HepG2 (cell line): Measurements from ENCODE around the gene CREM. TPM values are rescaled to one million over a fixed set of nuclear protein-coding genes. Genes with fewer than 3 reads are reported as not detected.

Experiments
- ATAC-seq: fragments of 200-7000 bp; cut with Tn5 transposase; 3 replicates; pipeline ENCODE4 v1.9.1; 2020; ENCODE audit warnings: mild to moderate bottlenecking, moderate library complexity
- BruUV-seq: library from RNA; stranded (reverse); fragments of 400-500 nt; replicated peaks from 2 replicates; lab custom pipeline; 2021; lab: Mats Ljungman, UMichigan
- CTCF ChIA-PET: fragments of 300-600 bp; formaldehyde crosslinking; extraction: SDS; loops from one replicate; lab custom pipeline; 2021; ENCODE audit warnings: low total read pairs, inconsistent platforms, low intra/inter-chr PET ratio; lab: Yijun Ruan, JAX
- POLR2A ChIA-PET: fragments of 350-600 bp; sonication (Branson Sonifier 250); formaldehyde crosslinking; loops from one replicate; lab custom pipeline; 2020; ENCODE audit warnings: antibody characterized with exemption, inconsistent platforms; lab: Yijun Ruan, JAX
- DNase-seq: peaks from one replicate; pipeline ENCODE4 v3.0.0-alpha.2; 2015; ENCODE audit warnings: low spot score
- FAIRE-seq: peaks from 3 replicates; lab custom pipeline; 2011; peaks lifted over from hg19 to GRCh38; lab: Jason Lieb, UNC
- H2AFZ ChIP-seq: one replicate; pipeline ENCODE4 v1.6.1; 2011; ENCODE audit warnings: low read length, inconsistent platforms
- H3K27ac ChIP-seq: fragments of 300-600 bp; 3 replicates; pipeline ENCODE4 v1.8.0; 2011; ENCODE audit warnings: mixed run types, mild to moderate bottlenecking, mixed read lengths, low read length, inconsistent platforms; ENCODE audit not compliant: insufficient read depth; ENCODE audit errors: extremely low read length
- H3K27me3 ChIP-seq, 2 experiments: fragments of 200-600 bp in 1 of 2; 2 replicates in 1 of 2; 3 replicates in 1 of 2; pipeline versions ENCODE4 v1.6.0 to v1.8.0; 2011; ENCODE audit warnings: low read length in 2 of 2, mild to moderate bottlenecking in 2 of 2, moderate library complexity in 2 of 2, inconsistent platforms in 1 of 2; ENCODE audit not compliant: insufficient read depth in 2 of 2, control insufficient read depth in 1 of 2
- H3K36me3 ChIP-seq, 2 experiments: fragments of 200-600 bp in 1 of 2; replicated peaks in 1 of 2; 2 replicates in 1 of 2; 3 replicates in 1 of 2; pipeline versions ENCODE4 v1.5.1 to v1.8.0; 2011; ENCODE audit warnings: low read length in 2 of 2, inconsistent platforms in 1 of 2; ENCODE audit not compliant: insufficient read depth in 2 of 2, control insufficient read depth in 1 of 2
- H3K4me1 ChIP-seq: 2 replicates; pipeline ENCODE4 v1.5.1; 2012; ENCODE audit warnings: low read length, inconsistent platforms; ENCODE audit not compliant: insufficient read depth
- H3K4me2 ChIP-seq: 2 replicates; pipeline ENCODE4 v1.6.0; 2011; ENCODE audit warnings: low read depth, low read length, inconsistent platforms
- H3K4me3 ChIP-seq, 3 experiments: fragments of 200-600 bp in 1 of 3; sonication (generic), shearing (Covaris generic) in 1 of 3; replicated peaks in 1 of 3; 2 replicates each; pipeline ENCODE4 v1.5.1; 2011 to 2016; ENCODE audit warnings: low read length in 3 of 3, inconsistent platforms in 2 of 3, low read depth in 2 of 3, mild to moderate bottlenecking in 2 of 3, control low read depth in 1 of 3, mixed read lengths in 1 of 3; ENCODE audit not compliant: insufficient read depth in 1 of 3
- H3K79me2 ChIP-seq: one replicate; pipeline ENCODE4 v1.6.1; 2011; ENCODE audit warnings: low read length, inconsistent platforms; ENCODE audit not compliant: insufficient read depth
- H3K9ac ChIP-seq: 2 replicates; pipeline ENCODE4 v1.6.0; 2011; ENCODE audit warnings: mild to moderate bottlenecking, low read depth, low read length, inconsistent platforms; ENCODE audit not compliant: insufficient read depth
- H3K9me3 ChIP-seq: 2 replicates; pipeline ENCODE4 v1.5.1; 2012; ENCODE audit warnings: mild to moderate bottlenecking, low read length
- H4K20me1 ChIP-seq: 2 replicates; pipeline ENCODE4 v1.6.0; 2011; ENCODE audit warnings: inconsistent platforms, mild to moderate bottlenecking, low read length, moderate library complexity; ENCODE audit not compliant: insufficient read depth
- BHLHE40 ChIP-seq: IDR thresholded peaks from 2 replicates; pipeline ENCODE4 v1.6.1; 2011; ENCODE audit warnings: low read length, improper control_type of control experiment
- ELF4 ChIP-seq: sonication (generic); formaldehyde crosslinking; IDR thresholded peaks from 2 replicates; pipeline ENCODE4 v1.5.0; 2020; ENCODE audit warnings: missing genetic modification reagents, mild to moderate bottlenecking, moderate library complexity, borderline replicate concordance
- ETV6 ChIP-seq: sonication (generic); formaldehyde crosslinking; conservative IDR thresholded peaks from 2 replicates; pipeline ENCODE4 v1.4.0; 2020; ENCODE audit warnings: missing genetic modification reagents
- FOXM1 ChIP-seq: sonication (generic); formaldehyde crosslinking; IDR thresholded peaks from 2 replicates; pipeline ENCODE4 v1.5.0; 2020; ENCODE audit warnings: missing genetic modification reagents
- GABPA ChIP-seq, 2 experiments: IDR thresholded peaks; 2 replicates each; pipeline ENCODE4 v1.6.1; 2011 to 2016; ENCODE audit warnings: low read depth in 2 of 2, low read length in 1 of 2, missing biosample characterization in 1 of 2, missing genetic modification characterization in 1 of 2
- KMT2B ChIP-seq: IDR thresholded peaks from 2 replicates; pipeline ENCODE4 v1.6.1; 2016; ENCODE audit warnings: missing genetic modification reagents, missing compliant biosample characterization
- MAFK ChIP-seq, 2 experiments: IDR thresholded peaks in 1 of 2; conservative IDR thresholded peaks in 1 of 2; 2 replicates each; pipeline ENCODE4 v1.6.1; 2011; ENCODE audit warnings: improper control_type of control experiment in 2 of 2, low read length in 2 of 2
- MBD4 ChIP-seq: IDR thresholded peaks from 2 replicates; pipeline ENCODE4 v1.6.1; 2012; ENCODE audit warnings: low read length, inconsistent platforms, borderline replicate concordance
- MYC ChIP-seq: sonication (generic); formaldehyde crosslinking; IDR thresholded peaks from 2 replicates; pipeline ENCODE4 v1.9.0; 2021; ENCODE audit warnings: missing genetic modification reagents, borderline replicate concordance
- PAWR ChIP-seq: sonication (generic); formaldehyde crosslinking; IDR thresholded peaks from 2 replicates; pipeline ENCODE4 v1.4.0; 2020; ENCODE audit warnings: missing genetic modification reagents, mild to moderate bottlenecking, borderline replicate concordance
- PITX1 ChIP-seq: sonication (generic); formaldehyde crosslinking; IDR thresholded peaks from 2 replicates; pipeline ENCODE4 v1.5.1; 2020; ENCODE audit warnings: mild to moderate bottlenecking, missing genetic modification reagents
- TARDBP ChIP-seq: sonication (generic); formaldehyde crosslinking; IDR thresholded peaks from 2 replicates; pipeline ENCODE4 v1.8.0; 2022; ENCODE audit warnings: mild to moderate bottlenecking, missing genetic modification reagents
- TBL1XR1 ChIP-seq: fragments of 150-350 bp; IDR thresholded peaks from 2 replicates; pipeline ENCODE4 v1.6.1; 2014; ENCODE audit warnings: borderline replicate concordance, low read length; ENCODE audit not compliant: partially characterized antibody
- TCF7 ChIP-seq: sonication (generic); IDR thresholded peaks from 2 replicates; pipeline ENCODE4 v1.6.1; 2016; ENCODE audit warnings: antibody characterized with exemption, low read depth
- U2AF2 ChIP-seq: fragments of 200-400 bp; formaldehyde crosslinking; IDR thresholded peaks from 2 replicates; pipeline ENCODE4 v1.6.1; 2017; ENCODE audit warnings: low read depth, mild to moderate bottlenecking, low read length
- ZNF160 ChIP-seq: sonication (generic); formaldehyde crosslinking; IDR thresholded peaks from 2 replicates; pipeline ENCODE4 v1.8.0; 2022; ENCODE audit warnings: mild to moderate bottlenecking, inconsistent platforms, missing genetic modification reagents
- ZNF350 ChIP-seq: sonication (generic); formaldehyde crosslinking; IDR thresholded peaks from 2 replicates; pipeline ENCODE4 v1.4.0; 2020; ENCODE audit warnings: mild to moderate bottlenecking, low read depth, missing genetic modification reagents, borderline replicate concordance
- ZNF672 ChIP-seq: sonication (generic); formaldehyde crosslinking; IDR thresholded peaks from 2 replicates; pipeline ENCODE4 v1.8.1; 2022; ENCODE audit warnings: missing genetic modification reagents
- ZNF737 ChIP-seq: sonication (generic); formaldehyde crosslinking; IDR thresholded peaks from 2 replicates; pipeline ENCODE4 v1.5.0; 2020; ENCODE audit warnings: missing genetic modification reagents, mild to moderate bottlenecking, borderline replicate concordance
- WGBS: methylation state at CpG from one replicate; pipeline ENCODE4 v1.1.6; 2017; ENCODE audit warnings: low lambda C conversion rate; 5-methylcytosine and 5-hydroxymethylcytosine counted together
- in situ Hi-C: cut with HindIII; loops from 2 replicates; pipeline ENCODE4 v1.10.0; 2017; ENCODE audit warnings: low pct_unique_long_range_greater_than_20kb; ENCODE audit not compliant: extremely low pct_ligation_motif_present
- intact Hi-C: fragments of 100-400 bp; cut with micrococcal nuclease; formaldehyde crosslinking; loops from one replicate; pipeline ENCODE4 v1.10.0; 2022; ENCODE audit not compliant: unreplicated experiment
- polyA plus RNA-seq, 8 experiments: library from polyadenylated mRNA; depleted of rRNA in 3 of 8; stranded (reverse) in 7 of 8; unstranded in 1 of 8; fragments of >200 nt; fragmentation: Illumina TruSeq in 4 of 8; extraction: Trizol in 4 of 8; gene quantifications; 2 replicates each; pipeline versions ENCODE4 v1.2.1 to v1.2.3, GENCODE V29; 2011 to 2016; ENCODE audit warnings: low read depth in 4 of 8, missing spikeins in 1 of 8, mixed read lengths in 1 of 8; ENCODE audit not compliant: insufficient read depth in 1 of 8
- total RNA-seq, 5 experiments: library from RNA; depleted of rRNA; stranded (reverse); fragments of >200 nt; fragmentation: Illumina TruSeq; extraction: Trizol; gene quantifications; 2 replicates each; pipeline ENCODE4 v1.2.3, GENCODE V29; 2016; ENCODE audit warnings: low read depth in 1 of 5
- TF ChIP-seq, protein P1 (sequence below): fragments of 450-650 bp; IDR thresholded peaks from 2 replicates; pipeline ENCODE4 v1.6.1; 2016
- TF ChIP-seq, protein P2 (sequence below): sonication (generic); formaldehyde crosslinking; IDR thresholded peaks from 2 replicates; pipeline ENCODE4 v1.4.0; 2020; ENCODE audit warnings: low read depth, mild to moderate bottlenecking, missing genetic modification reagents
- TF ChIP-seq, protein P3 (sequence below): sonication (generic); formaldehyde crosslinking; IDR thresholded peaks from 2 replicates; pipeline ENCODE4 v1.5.0; 2020; ENCODE audit warnings: mild to moderate bottlenecking, missing genetic modification reagents, borderline replicate concordance

Gene CREM
- total and polyA plus RNA-seq, 2 of the 13 experiments (the other 11 are each of a cell fraction or from before 2014, with no cell fraction given), result 21.3 to 25.4 TPM

DNA sequence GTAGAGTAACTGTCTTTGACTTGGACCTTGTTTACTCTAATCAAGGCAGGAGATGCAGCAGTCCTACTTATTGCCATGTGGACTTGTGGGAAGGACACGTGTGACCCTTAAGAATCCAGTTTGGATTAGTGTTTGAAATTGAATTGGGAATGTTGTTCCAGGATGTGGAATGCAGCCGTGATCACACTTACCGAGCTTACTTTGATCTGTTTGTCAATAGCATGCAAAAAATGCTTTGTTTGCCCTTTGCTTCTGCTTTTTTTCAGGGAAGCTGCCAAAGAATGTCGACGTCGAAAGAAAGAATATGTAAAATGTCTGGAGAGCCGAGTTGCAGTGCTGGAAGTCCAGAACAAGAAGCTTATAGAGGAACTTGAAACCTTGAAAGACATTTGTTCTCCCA is 84.7 kb downstream of the CREM start:
- Histone ChIP-seq H3K36me3 (no peaks in the 10 kb centered on the region; a peak in 1 of 5 replicates), H3K79me2 (no peaks in the 10 kb centered on the region), H4K20me1 (no peaks in the 10 kb centered on the region), H3K27ac (peak overlapping the region; percentile 60), H2AFZ (no peak overlapping the region), H3K4me2 (peak overlapping the region; percentile 25), H3K4me1 (peaks cover 29% of the 10 kb centered on the region), H3K9ac (peak overlapping the region; percentile 24; the same call in 1 of the 2 replicates), H3K27me3 (no peaks in the 10 kb centered on the region), H3K4me3 (no peak overlapping the region), H3K9me3 (no peaks in the 10 kb centered on the region)
- BruUV-seq, result no TSS peak
- peak; percentile 56 for ATAC-seq
- POLR2A ChIA-PET, result interaction anchor here (1.2 kb wide), 1 partner anchor 85 kb away, joined by 4 read pairs; the partner anchor contains the start of gene CREM
- 19% methylated on average over 7 of the region's 7 CpGs for WGBS
- CTCF ChIA-PET, result no interaction called here
- intact Hi-C loops, result no loop called here
- in situ Hi-C loops, result no loop called here
- DNase-seq, result peak; percentile 46
- no peak for FAIRE-seq
- no peak for TF ChIP-seq PAWR (CRISPR knock-in tag)
- TF ChIP-seq KMT2B (CRISPR knock-in tag), result no peak
- no peak for TF ChIP-seq ZNF737 (CRISPR knock-in tag)
- TF ChIP-seq ELF4 (CRISPR knock-in tag), result no peak
- TF ChIP-seq MYC, result no peak
- no peak for TF ChIP-seq TBL1XR1
- TF ChIP-seq TARDBP (CRISPR knock-in tag), result no peak
- peak; percentile 46; the same call in 1 of the 2 replicates for TF ChIP-seq TCF7
- TF ChIP-seq GABPA (IDR thresholded peaks at IDR 0.05; ENCODE audit: low read depth, low read length), result no peak
- TF ChIP-seq GABPA (CRISPR knock-in tag; IDR thresholded peaks at IDR 0.05; ENCODE audit: low read depth), result no peak
- TF ChIP-seq ZNF350 (CRISPR knock-in tag), result no peak
- TF ChIP-seq MAFK (conservative IDR thresholded peaks at IDR 0.05 in 1 of 2, IDR thresholded peaks at IDR 0.05 in 1 of 2; ENCODE audit: low read length in 2 of 2), result 0 out of 4 replicates have a peak, but pooled peaks have one; percentile 4 to 5
- TF ChIP-seq, protein P1, sequence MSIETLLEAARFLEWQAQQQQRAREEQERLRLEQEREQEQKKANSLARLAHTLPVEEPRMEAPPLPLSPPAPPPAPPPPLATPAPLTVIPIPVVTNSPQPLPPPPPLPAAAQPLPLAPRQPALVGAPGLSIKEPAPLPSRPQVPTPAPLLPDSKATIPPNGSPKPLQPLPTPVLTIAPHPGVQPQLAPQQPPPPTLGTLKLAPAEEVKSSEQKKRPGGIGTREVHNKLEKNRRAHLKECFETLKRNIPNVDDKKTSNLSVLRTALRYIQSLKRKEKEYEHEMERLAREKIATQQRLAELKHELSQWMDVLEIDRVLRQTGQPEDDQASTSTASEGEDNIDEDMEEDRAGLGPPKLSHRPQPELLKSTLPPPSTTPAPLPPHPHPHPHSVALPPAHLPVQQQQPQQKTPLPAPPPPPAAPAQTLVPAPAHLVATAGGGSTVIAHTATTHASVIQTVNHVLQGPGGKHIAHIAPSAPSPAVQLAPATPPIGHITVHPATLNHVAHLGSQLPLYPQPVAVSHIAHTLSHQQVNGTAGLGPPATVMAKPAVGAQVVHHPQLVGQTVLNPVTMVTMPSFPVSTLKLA, result peak; percentile 96
- TF ChIP-seq PITX1 (CRISPR knock-in tag), result no peak
- no peak for TF ChIP-seq FOXM1 (CRISPR knock-in tag)
- TF ChIP-seq, protein P2, sequence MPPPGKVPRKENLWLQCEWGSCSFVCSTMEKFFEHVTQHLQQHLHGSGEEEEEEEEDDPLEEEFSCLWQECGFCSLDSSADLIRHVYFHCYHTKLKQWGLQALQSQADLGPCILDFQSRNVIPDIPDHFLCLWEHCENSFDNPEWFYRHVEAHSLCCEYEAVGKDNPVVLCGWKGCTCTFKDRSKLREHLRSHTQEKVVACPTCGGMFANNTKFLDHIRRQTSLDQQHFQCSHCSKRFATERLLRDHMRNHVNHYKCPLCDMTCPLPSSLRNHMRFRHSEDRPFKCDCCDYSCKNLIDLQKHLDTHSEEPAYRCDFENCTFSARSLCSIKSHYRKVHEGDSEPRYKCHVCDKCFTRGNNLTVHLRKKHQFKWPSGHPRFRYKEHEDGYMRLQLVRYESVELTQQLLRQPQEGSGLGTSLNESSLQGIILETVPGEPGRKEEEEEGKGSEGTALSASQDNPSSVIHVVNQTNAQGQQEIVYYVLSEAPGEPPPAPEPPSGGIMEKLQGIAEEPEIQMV (CRISPR knock-in tag), result no peak
- no peak for TF ChIP-seq U2AF2
- TF ChIP-seq ZNF672 (CRISPR knock-in tag), result no peak
- no peak for TF ChIP-seq ETV6
- TF ChIP-seq ZNF160 (CRISPR knock-in tag), result no peak
- no peak for TF ChIP-seq MBD4
- TF ChIP-seq BHLHE40, result 0 out of 2 replicates have a peak, but pooled peaks have one; percentile 20
- TF ChIP-seq, protein P3, sequence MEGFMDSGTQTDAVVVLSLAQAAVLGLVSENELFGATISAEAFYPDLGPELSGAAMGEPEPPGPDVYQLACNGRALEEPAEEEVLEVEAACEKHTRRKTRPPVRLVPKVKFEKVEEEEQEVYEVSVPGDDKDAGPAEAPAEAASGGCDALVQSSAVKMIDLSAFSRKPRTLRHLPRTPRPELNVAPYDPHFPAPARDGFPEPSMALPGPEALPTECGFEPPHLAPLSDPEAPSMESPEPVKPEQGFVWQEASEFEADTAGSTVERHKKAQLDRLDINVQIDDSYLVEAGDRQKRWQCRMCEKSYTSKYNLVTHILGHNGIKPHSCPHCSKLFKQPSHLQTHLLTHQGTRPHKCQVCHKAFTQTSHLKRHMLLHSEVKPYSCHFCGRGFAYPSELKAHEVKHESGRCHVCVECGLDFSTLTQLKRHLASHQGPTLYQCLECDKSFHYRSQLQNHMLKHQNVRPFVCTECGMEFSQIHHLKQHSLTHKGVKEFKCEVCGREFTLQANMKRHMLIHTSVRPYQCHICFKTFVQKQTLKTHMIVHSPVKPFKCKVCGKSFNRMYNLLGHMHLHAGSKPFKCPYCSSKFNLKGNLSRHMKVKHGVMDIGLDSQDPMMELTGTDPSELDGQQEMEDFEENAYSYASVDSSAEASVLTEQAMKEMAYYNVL (CRISPR knock-in tag), result no peak
